A673 (cell line): ENCODE data around the gene PJVK. TPM values are rescaled to one million over a fixed set of nuclear protein-coding genes. Genes with fewer than 3 reads are reported as not detected.

Experiments used
- BruUV-seq: library from RNA; stranded (reverse); fragments of 400-500 nt; replicated peaks from 2 replicates; lab custom pipeline; 2021; lab: Mats Ljungman, UMichigan
- CTCF ChIA-PET: fragments of 300-600 bp; sonication (Branson Sonifier 250); formaldehyde crosslinking; loops from one replicate; lab custom pipeline; 2022; ENCODE audit warnings: antibody characterized with exemption; lab: Charles Lee
- POLR2A ChIA-PET: fragments of 300-600 bp; sonication (Branson Sonifier 250); formaldehyde crosslinking; loops from one replicate; lab custom pipeline; 2022; ENCODE audit warnings: antibody characterized with exemption; ENCODE audit not compliant: low non-redundant PET; lab: Charles Lee
- DNase-seq: peaks from one replicate; pipeline ENCODE4 v3.0.0-alpha.2; 2015; ENCODE audit warnings: low spot score
- H3K27ac ChIP-seq: fragments of 200-600 bp; sonication (generic); 2 replicates; pipeline ENCODE4 v1.5.1; 2016; ENCODE audit warnings: mixed run types, low read depth, mild to moderate bottlenecking, mixed read lengths, antibody characterized with exemption, low read length; ENCODE audit not compliant: poor library complexity, severe bottlenecking
- H3K27me3 ChIP-seq: fragments of 200-600 bp; sonication (generic); replicated peaks from 2 replicates; pipeline ENCODE4 v1.6.1; 2017; ENCODE audit warnings: mixed run types, low read depth, mild to moderate bottlenecking, mixed read lengths, antibody characterized with exemption, low read length; ENCODE audit not compliant: insufficient read depth, poor library complexity
- H3K36me3 ChIP-seq: fragments of 200-600 bp; sonication (generic); 2 replicates; pipeline ENCODE4 v1.6.1; 2016; ENCODE audit warnings: mixed run types, mild to moderate bottlenecking, mixed read lengths, antibody characterized with exemption, low read length; ENCODE audit not compliant: insufficient read depth, poor library complexity, severe bottlenecking
- H3K4me1 ChIP-seq: fragments of 200-600 bp; sonication (generic); 2 replicates; pipeline ENCODE4 v1.6.1; 2017; ENCODE audit warnings: mixed run types, mild to moderate bottlenecking, mixed read lengths, antibody characterized with exemption, low read length; ENCODE audit not compliant: insufficient read depth, poor library complexity, severe bottlenecking
- H3K4me3 ChIP-seq: fragments of 200-600 bp; sonication (generic); 2 replicates; pipeline ENCODE4 v1.5.1; 2016; ENCODE audit warnings: low read depth, mixed run types, mild to moderate bottlenecking, mixed read lengths, low read length; ENCODE audit not compliant: poor library complexity, severe bottlenecking
- H3K9me3 ChIP-seq: fragments of 200-600 bp; sonication (generic); 2 replicates; pipeline ENCODE4 v1.6.1; 2016; ENCODE audit warnings: mixed run types, low read depth, mild to moderate bottlenecking, mixed read lengths, antibody characterized with exemption, low read length; ENCODE audit not compliant: poor library complexity, severe bottlenecking
- CTCF ChIP-seq: fragments of 300-800, 200-600 bp; sonication (generic); conservative IDR thresholded peaks from 2 replicates; pipeline ENCODE4 v1.5.1; 2017; ENCODE audit warnings: low read depth, mild to moderate bottlenecking, antibody characterized with exemption, low read length, moderate library complexity, mixed read lengths
- EZH2 ChIP-seq: fragments of 200-600 bp; sonication (generic); IDR thresholded peaks from 2 replicates; pipeline ENCODE4 v1.6.1; 2017; ENCODE audit warnings: borderline replicate concordance, low read depth, mild to moderate bottlenecking, mixed read lengths, antibody characterized with exemption, low read length; ENCODE audit not compliant: poor library complexity, severe bottlenecking
- intact Hi-C: fragments of 100-400 bp; cut with micrococcal nuclease; formaldehyde crosslinking; loops from one replicate; pipeline ENCODE4 v1.10.0; 2022; ENCODE audit not compliant: unreplicated experiment
- total RNA-seq: library from RNA; stranded (reverse); gene quantifications from 2 replicates; pipeline ENCODE4 v1.2.3, GENCODE V29; 2021

Gene PJVK
- total RNA-seq, 1 experiment from 2014 or later = 1.9 TPM

- Histone ChIP-seq H3K9me3 (no peaks in the 10 kb centered on the region), H3K36me3 (peaks cover 6% of the 10 kb centered on the region), H3K4me3 (no peak overlapping the region), H3K4me1 (peaks cover 16% of the 10 kb centered on the region), H3K27me3 (no peaks in the 10 kb centered on the region), H3K27ac (no peak overlapping the region)
- POLR2A ChIA-PET = no interaction called here
- BruUV-seq = no TSS peak
- intact Hi-C loops = no loop called here
- TF ChIP-seq CTCF (no peak), EZH2 (no peak)
- no peak for DNase-seq
- CTCF ChIA-PET = no interaction called here
Measured at GRCh38 chr2:178452870-178453269, 1.7 kb downstream of the PJVK start.

GRCh38 chr2:178455947-178456346, 4.8 kb downstream of the PJVK start:
- ChIA-PET CTCF (no interaction called here), POLR2A (no interaction called here)
- no peaks in the 10 kb centered on the region for H3K4me1 ChIP-seq
- intact Hi-C loops = no loop called here
- no peak overlapping the region for H3K27ac ChIP-seq
- H3K9me3 ChIP-seq = no peaks in the 10 kb centered on the region
- no peak for DNase-seq
- H3K36me3 ChIP-seq = no peaks in the 10 kb centered on the region
- H3K4me3 ChIP-seq = no peak overlapping the region
- no peaks in the 10 kb centered on the region for H3K27me3 ChIP-seq
- BruUV-seq = no TSS peak
- no peak for TF ChIP-seq CTCF
- TF ChIP-seq EZH2 = no peak

GRCh38 chr2:178457390-178457886, 6.3 kb downstream of the PJVK start:
- Histone ChIP-seq H3K4me1 (no peaks in the 10 kb centered on the region), H3K36me3 (no peaks in the 10 kb centered on the region), H3K9me3 (no peaks in the 10 kb centered on the region), H3K27me3 (no peaks in the 10 kb centered on the region), H3K27ac (no peak overlapping the region), H3K4me3 (no peak overlapping the region)
- POLR2A ChIA-PET = interaction anchor here (0.6 kb wide), 1 partner anchor 1194 kb away, joined by 4 read pairs; no protein-coding TSS in a partner anchor
- TF ChIP-seq EZH2 (no peak), CTCF (no peak)
- CTCF ChIA-PET = interaction anchor here (0.6 kb wide), 1 partner anchor 113 kb away, joined by 3 read pairs; no protein-coding TSS in a partner anchor
- intact Hi-C loops = no loop called here
- DNase-seq = no peak
- no TSS peak for BruUV-seq
